A673 (cell line): ENCODE results near the gene MAP1LC3B2. TPM values are rescaled to one million over a fixed set of nuclear protein-coding genes. Genes with fewer than 3 reads are reported as not detected.

Experiments used
- BruUV-seq: library from RNA; stranded (reverse); fragments of 400-500 nt; replicated peaks from 2 replicates; lab custom pipeline; 2021; lab: Mats Ljungman, UMichigan
- CTCF ChIA-PET: fragments of 300-600 bp; sonication (Branson Sonifier 250); formaldehyde crosslinking; loops from one replicate; lab custom pipeline; 2022; ENCODE audit warnings: antibody characterized with exemption; lab: Charles Lee
- POLR2A ChIA-PET: fragments of 300-600 bp; sonication (Branson Sonifier 250); formaldehyde crosslinking; loops from one replicate; lab custom pipeline; 2022; ENCODE audit warnings: antibody characterized with exemption; ENCODE audit not compliant: low non-redundant PET; lab: Charles Lee
- DNase-seq: peaks from one replicate; pipeline ENCODE4 v3.0.0-alpha.2; 2015; ENCODE audit warnings: low spot score
- H3K27ac ChIP-seq: fragments of 200-600 bp; sonication (generic); 2 replicates; pipeline ENCODE4 v1.5.1; 2016; ENCODE audit warnings: mixed run types, low read depth, mild to moderate bottlenecking, mixed read lengths, antibody characterized with exemption, low read length; ENCODE audit not compliant: poor library complexity, severe bottlenecking
- H3K27me3 ChIP-seq: fragments of 200-600 bp; sonication (generic); replicated peaks from 2 replicates; pipeline ENCODE4 v1.6.1; 2017; ENCODE audit warnings: mixed run types, low read depth, mild to moderate bottlenecking, mixed read lengths, antibody characterized with exemption, low read length; ENCODE audit not compliant: insufficient read depth, poor library complexity
- H3K36me3 ChIP-seq: fragments of 200-600 bp; sonication (generic); 2 replicates; pipeline ENCODE4 v1.6.1; 2016; ENCODE audit warnings: mixed run types, mild to moderate bottlenecking, mixed read lengths, antibody characterized with exemption, low read length; ENCODE audit not compliant: insufficient read depth, poor library complexity, severe bottlenecking
- H3K4me1 ChIP-seq: fragments of 200-600 bp; sonication (generic); 2 replicates; pipeline ENCODE4 v1.6.1; 2017; ENCODE audit warnings: mixed run types, mild to moderate bottlenecking, mixed read lengths, antibody characterized with exemption, low read length; ENCODE audit not compliant: insufficient read depth, poor library complexity, severe bottlenecking
- H3K4me3 ChIP-seq: fragments of 200-600 bp; sonication (generic); 2 replicates; pipeline ENCODE4 v1.5.1; 2016; ENCODE audit warnings: low read depth, mixed run types, mild to moderate bottlenecking, mixed read lengths, low read length; ENCODE audit not compliant: poor library complexity, severe bottlenecking
- H3K9me3 ChIP-seq: fragments of 200-600 bp; sonication (generic); 2 replicates; pipeline ENCODE4 v1.6.1; 2016; ENCODE audit warnings: mixed run types, low read depth, mild to moderate bottlenecking, mixed read lengths, antibody characterized with exemption, low read length; ENCODE audit not compliant: poor library complexity, severe bottlenecking
- CTCF ChIP-seq: fragments of 300-800, 200-600 bp; sonication (generic); conservative IDR thresholded peaks from 2 replicates; pipeline ENCODE4 v1.5.1; 2017; ENCODE audit warnings: low read depth, mild to moderate bottlenecking, antibody characterized with exemption, low read length, moderate library complexity, mixed read lengths
- EZH2 ChIP-seq: fragments of 200-600 bp; sonication (generic); IDR thresholded peaks from 2 replicates; pipeline ENCODE4 v1.6.1; 2017; ENCODE audit warnings: borderline replicate concordance, low read depth, mild to moderate bottlenecking, mixed read lengths, antibody characterized with exemption, low read length; ENCODE audit not compliant: poor library complexity, severe bottlenecking
- intact Hi-C: fragments of 100-400 bp; cut with micrococcal nuclease; formaldehyde crosslinking; loops from one replicate; pipeline ENCODE4 v1.10.0; 2022; ENCODE audit not compliant: unreplicated experiment
- total RNA-seq: library from RNA; stranded (reverse); gene quantifications from 2 replicates; pipeline ENCODE4 v1.2.3, GENCODE V29; 2021

Gene MAP1LC3B2
- total RNA-seq, 1 experiment from 2014 or later, result 1.7 TPM

- TF ChIP-seq EZH2 (no peak), CTCF (no peak)
- H3K36me3 ChIP-seq, result no peaks in the 10 kb centered on the region
- CTCF ChIA-PET, result interaction anchor here (0.7 kb wide), 1 partner anchor 407 kb away, joined by 5 read pairs; no protein-coding TSS in a partner anchor
- POLR2A ChIA-PET, result no interaction called here
- H3K27me3 ChIP-seq, result no peaks in the 10 kb centered on the region
- intact Hi-C loops, result no loop called here
- BruUV-seq, result no TSS peak
- no peaks in the 10 kb centered on the region for H3K9me3 ChIP-seq
- no peak overlapping the region for H3K4me3 ChIP-seq
- no peak overlapping the region for H3K27ac ChIP-seq
- no peak for DNase-seq
- H3K4me1 ChIP-seq, result peaks cover 26% of the 10 kb centered on the region
Measured at GRCh38 chr12:116587270-116587669, 28.1 kb downstream of the MAP1LC3B2 start.

- H3K27me3 ChIP-seq, result no peaks in the 10 kb centered on the region
- ChIA-PET POLR2A (no interaction called here), CTCF (no interaction called here)
- H3K27ac ChIP-seq, result no peak overlapping the region
- intact Hi-C loops, result no loop called here
- H3K36me3 ChIP-seq, result no peaks in the 10 kb centered on the region
- TF ChIP-seq CTCF, result no peak
- TF ChIP-seq EZH2, result no peak
- H3K9me3 ChIP-seq, result no peaks in the 10 kb centered on the region
- H3K4me1 ChIP-seq, result peaks cover 19% of the 10 kb centered on the region
- DNase-seq, result no peak
- no TSS peak for BruUV-seq
- H3K4me3 ChIP-seq, result no peak overlapping the region
Measured at GRCh38 chr12:116588390-116589028, 29.3 kb downstream of the MAP1LC3B2 start.

- no peak for TF ChIP-seq CTCF
- TF ChIP-seq EZH2, result no peak
- CTCF ChIA-PET, result no interaction called here
- POLR2A ChIA-PET, result no interaction called here
- Histone ChIP-seq H3K4me3 (no peak overlapping the region), H3K27me3 (no peaks in the 10 kb centered on the region), H3K36me3 (no peaks in the 10 kb centered on the region), H3K9me3 (no peaks in the 10 kb centered on the region), H3K27ac (no peak overlapping the region), H3K4me1 (peaks cover 19% of the 10 kb centered on the region)
- no peak for DNase-seq
- no TSS peak for BruUV-seq
- intact Hi-C loops, result no loop called here
Measured at GRCh38 chr12:116589581-116589980, 30.4 kb downstream of the MAP1LC3B2 start.
